ENCODE data around the gene CEP76. TPM values are rescaled to one million over a fixed set of nuclear protein-coding genes. Genes with fewer than 3 reads are reported as not detected.

Gene CEP76
- total RNA-seq, 4 donors from 2014 or later: 11.5 to 28.2 (median 15.5) TPM

GRCh38 chr18:12640881-12641200 is 61.7 kb downstream of the CEP76 start:
- Histone ChIP-seq H3K4me3 (no peak overlapping the region), H3K27ac (no peak overlapping the region), H3K4me1 (no peaks in the 10 kb centered on the region), H3K36me3 (no peaks in the 10 kb centered on the region), H3K9me3 (no peaks in the 10 kb centered on the region), H3K27me3 (no peaks in the 10 kb centered on the region)
- no peak for TF ChIP-seq POLR2A (IDR thresholded peaks at IDR 0.05)
- no peak for DNase-seq

GRCh38 chr18:12639990-12640880 is 62.3 kb downstream of the CEP76 start:
- H3K27ac ChIP-seq: no peak overlapping the region

GRCh38 chr18:12638644-12639124 is 63.8 kb downstream of the CEP76 start:
- Histone ChIP-seq H3K4me1 (no peaks in the 10 kb centered on the region), H3K27ac (no peak overlapping the region), H3K4me3 (no peak overlapping the region), H3K9me3 (no peaks in the 10 kb centered on the region), H3K36me3 (no peaks in the 10 kb centered on the region), H3K27me3 (no peaks in the 10 kb centered on the region)
- no peak for TF ChIP-seq POLR2A (IDR thresholded peaks at IDR 0.05)
- no peak for TF ChIP-seq CTCF (IDR thresholded peaks at IDR 0.05)
- DNase-seq: no peak

More at GRCh38 chr18:12639990-12640880, 62.3 kb downstream of the CEP76 start:
- no peak for DNase-seq
- Histone ChIP-seq H3K4me3 (no peak overlapping the region), H3K9me3 (no peaks in the 10 kb centered on the region), H3K36me3 (no peaks in the 10 kb centered on the region), H3K4me1 (no peaks in the 10 kb centered on the region), H3K27me3 (no peaks in the 10 kb centered on the region)
- TF ChIP-seq POLR2A (IDR thresholded peaks at IDR 0.05) (no peak), CTCF (IDR thresholded peaks at IDR 0.05) (no peak)

- H3K27me3 ChIP-seq: no peaks in the 10 kb centered on the region
- TF ChIP-seq POLR2A (IDR thresholded peaks at IDR 0.05): no peak
- TF ChIP-seq CTCF (IDR thresholded peaks at IDR 0.05): no peak
- no peaks in the 10 kb centered on the region for H3K9me3 ChIP-seq
- no peak for DNase-seq
- no peak overlapping the region for H3K4me3 ChIP-seq
- no peaks in the 10 kb centered on the region for H3K36me3 ChIP-seq
- no peaks in the 10 kb centered on the region for H3K4me1 ChIP-seq
- H3K27ac ChIP-seq: no peak overlapping the region
Measured at GRCh38 chr18:12637901-12638643, 64.5 kb downstream of the CEP76 start.

GRCh38 chr18:12637393-12637792 is 65.1 kb downstream of the CEP76 start:
- TF ChIP-seq POLR2A (IDR thresholded peaks at IDR 0.05) (no peak), CTCF (IDR thresholded peaks at IDR 0.05) (no peak)
- no peaks in the 10 kb centered on the region for H3K27me3 ChIP-seq
- H3K36me3 ChIP-seq: no peaks in the 10 kb centered on the region
- no peak overlapping the region for H3K27ac ChIP-seq
- H3K9me3 ChIP-seq: no peaks in the 10 kb centered on the region
- no peak overlapping the region for H3K4me3 ChIP-seq
- H3K4me1 ChIP-seq: no peaks in the 10 kb centered on the region
- DNase-seq: no peak

Data from Peyer's patch (tissue), 4 donors.